ENCODE data around the gene CDC42BPA. TPM values are rescaled to one million over a fixed set of nuclear protein-coding genes. Genes with fewer than 3 reads are reported as not detected.

Gene CDC42BPA
- polyA plus RNA-seq, 1 of the 3 experiments (the other 2 are of a cell fraction): 6.8 TPM

DNA sequence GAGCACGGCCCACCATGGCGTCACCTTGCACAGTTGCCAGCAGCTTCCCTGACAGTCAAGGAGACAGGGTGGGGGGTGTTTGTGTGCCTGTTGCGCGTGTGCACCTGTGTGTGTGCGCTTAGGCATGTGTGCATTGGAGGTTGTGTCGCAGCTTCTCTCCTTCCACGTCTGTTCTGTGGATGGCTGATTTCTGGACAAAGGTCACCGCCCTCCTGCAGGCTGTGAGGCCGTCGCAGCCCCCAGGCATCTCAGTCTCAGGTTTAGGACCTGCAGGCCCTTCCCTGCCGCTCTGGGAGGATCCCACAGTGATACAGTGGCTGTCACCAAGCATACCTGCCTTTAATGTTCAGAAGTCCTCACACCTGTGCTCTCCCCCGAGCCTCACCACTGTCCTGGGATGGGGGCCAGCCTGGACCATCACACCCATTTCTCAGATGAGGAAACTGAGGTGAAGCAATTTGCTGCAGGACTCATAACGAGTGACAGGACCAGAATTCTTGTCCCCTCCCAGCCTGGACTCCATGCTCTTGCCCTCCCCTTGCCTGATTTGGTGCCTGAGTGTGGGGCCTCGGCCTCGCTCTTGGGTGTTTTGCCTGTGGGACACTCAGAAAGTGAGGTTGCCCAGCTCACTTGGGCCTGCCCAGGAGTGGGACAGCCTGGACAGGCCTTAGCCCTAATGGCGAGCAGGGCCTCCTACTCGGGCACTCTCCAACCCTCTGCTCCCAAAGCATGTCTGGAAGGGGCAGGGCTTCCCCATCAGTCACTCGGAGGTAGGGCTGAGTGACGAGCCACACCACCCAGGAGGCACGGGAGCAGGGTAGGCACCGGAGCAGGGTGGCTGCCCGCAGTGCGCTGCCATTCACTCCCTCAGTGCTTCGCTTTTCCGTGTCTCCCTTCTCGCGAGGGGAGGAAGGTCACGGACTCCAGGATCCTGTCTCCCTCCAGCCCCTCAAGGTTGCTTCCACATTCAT is 355.6 kb downstream of the CDC42BPA start:
- ChIA-PET CTCF (no interaction called here), POLR2A (no interaction called here)
- Histone ChIP-seq H3K9me2 (no peaks in the 10 kb centered on the region), H4K20me1 (ENCODE audit: insufficient read depth) (no peaks in the 10 kb centered on the region), H3K4me2 (no peak overlapping the region), H3K4me3 (ENCODE audit: low read depth in 2 of 2, low read length in 1 of 2) (no peak overlapping the region), H2AFZ (ENCODE audit: low read depth) (no peak overlapping the region), H3K27ac (ENCODE audit: low read depth in 2 of 2, low read length in 1 of 2) (no peak overlapping the region), H3F3A (replicated peaks; ENCODE audit: insufficient read depth) (no peaks in the 10 kb centered on the region), H3K36me3 (replicated peaks in 1 of 2; ENCODE audit: control insufficient read depth in 1 of 2, insufficient read depth in 2 of 2, low read length in 1 of 2) (no peaks in the 10 kb centered on the region), H3K9ac (no peak overlapping the region), H3K27me3 (ENCODE audit: insufficient read depth) (no peaks in the 10 kb centered on the region), H3K79me2 (ENCODE audit: insufficient read depth) (no peaks in the 10 kb centered on the region), H3K4me1 (ENCODE audit: control insufficient read depth in 1 of 2, insufficient read depth in 2 of 2, low read depth in 1 of 2, low read length in 1 of 2) (no peaks in the 10 kb centered on the region), H3K9me3 (no peaks in the 10 kb centered on the region)
- TF ChIP-seq JUND (IDR thresholded peaks at IDR 0.05) (no peak), POLR2AphosphoS5 (IDR thresholded peaks at IDR 0.05; ENCODE audit: low read depth, low read length) (no peak), FOXJ3 (CRISPR knock-in tag; IDR thresholded peaks at IDR 0.05) (no peak), NRF1 (IDR thresholded peaks at IDR 0.05; ENCODE audit: low read depth, low read length) (no peak), MEF2A (IDR thresholded peaks at IDR 0.05; ENCODE audit: borderline replicate concordance, low read depth) (no peak)
- TF ChIP-seq, protein P1, sequence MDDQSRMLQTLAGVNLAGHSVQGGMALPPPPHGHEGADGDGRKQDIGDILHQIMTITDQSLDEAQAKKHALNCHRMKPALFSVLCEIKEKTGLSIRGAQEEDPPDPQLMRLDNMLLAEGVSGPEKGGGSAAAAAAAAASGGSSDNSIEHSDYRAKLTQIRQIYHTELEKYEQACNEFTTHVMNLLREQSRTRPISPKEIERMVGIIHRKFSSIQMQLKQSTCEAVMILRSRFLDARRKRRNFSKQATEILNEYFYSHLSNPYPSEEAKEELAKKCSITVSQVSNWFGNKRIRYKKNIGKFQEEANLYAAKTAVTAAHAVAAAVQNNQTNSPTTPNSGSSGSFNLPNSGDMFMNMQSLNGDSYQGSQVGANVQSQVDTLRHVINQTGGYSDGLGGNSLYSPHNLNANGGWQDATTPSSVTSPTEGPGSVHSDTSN (IDR thresholded peaks at IDR 0.05): no peak
- 92% methylated on average over 25 of the region's 28 CpGs for WGBS (ENCODE audit: low lambda C conversion rate)
- no peak for DNase-seq

DNA sequence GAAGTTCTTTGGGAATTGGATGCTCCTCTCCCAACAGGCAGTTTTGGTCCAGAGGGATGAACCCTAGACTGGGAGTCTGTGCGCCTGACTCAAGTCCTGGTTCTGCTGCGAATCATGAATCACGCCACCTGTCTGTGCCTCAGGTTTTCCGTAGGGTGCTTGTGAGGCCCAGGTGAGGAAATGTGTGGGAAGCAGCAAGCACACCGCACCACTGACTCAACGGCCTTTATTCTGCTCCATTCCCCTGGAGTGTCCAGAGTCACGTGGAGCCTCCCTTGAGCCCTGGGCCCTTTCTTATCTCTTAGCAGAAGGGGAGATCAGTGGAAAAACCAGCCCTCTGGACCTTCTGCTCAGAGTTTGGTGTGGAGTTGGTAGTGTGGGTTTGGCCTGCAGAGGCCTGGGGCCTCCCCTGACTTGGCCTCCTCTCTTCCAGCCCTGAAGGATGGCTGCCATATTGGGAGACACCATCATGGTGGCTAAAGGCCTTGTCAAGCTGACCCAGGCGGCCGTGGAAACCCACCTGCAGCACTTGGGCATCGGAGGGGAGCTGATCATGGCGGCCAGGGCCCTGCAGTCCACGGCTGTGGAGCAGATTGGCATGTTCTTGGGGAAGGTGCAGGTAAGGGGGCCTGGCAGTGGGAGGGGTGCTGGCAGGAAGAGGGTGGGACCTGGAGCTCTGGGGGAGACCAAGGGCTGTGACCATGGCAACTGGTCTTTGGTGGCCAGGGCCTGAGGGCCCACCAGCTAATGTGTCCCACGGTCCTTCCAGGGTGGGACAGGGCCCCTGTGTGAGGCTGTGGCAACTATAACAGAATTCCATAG is 357.1 kb downstream of the CDC42BPA start:
- no peaks in the 10 kb centered on the region for H3K9me2 ChIP-seq

More for the DNA sequence above, 357.1 kb downstream of the CDC42BPA start:
- no peak for DNase-seq
- ChIA-PET POLR2A (no interaction called here), CTCF (no interaction called here)
- no peaks in the 10 kb centered on the region for H3K4me1 ChIP-seq (ENCODE audit: control insufficient read depth in 1 of 2, insufficient read depth in 2 of 2, low read depth in 1 of 2, low read length in 1 of 2)
- no peaks in the 10 kb centered on the region for H3K79me2 ChIP-seq (ENCODE audit: insufficient read depth)
- H3K9me3 ChIP-seq: no peaks in the 10 kb centered on the region
- H3K4me2 ChIP-seq: no peak overlapping the region
- 96% methylated on average over 9 of the region's 13 CpGs for WGBS (ENCODE audit: low lambda C conversion rate)
- TF ChIP-seq POLR2AphosphoS5 (IDR thresholded peaks at IDR 0.05; ENCODE audit: low read depth, low read length): no peak
- TF ChIP-seq, protein P2, sequence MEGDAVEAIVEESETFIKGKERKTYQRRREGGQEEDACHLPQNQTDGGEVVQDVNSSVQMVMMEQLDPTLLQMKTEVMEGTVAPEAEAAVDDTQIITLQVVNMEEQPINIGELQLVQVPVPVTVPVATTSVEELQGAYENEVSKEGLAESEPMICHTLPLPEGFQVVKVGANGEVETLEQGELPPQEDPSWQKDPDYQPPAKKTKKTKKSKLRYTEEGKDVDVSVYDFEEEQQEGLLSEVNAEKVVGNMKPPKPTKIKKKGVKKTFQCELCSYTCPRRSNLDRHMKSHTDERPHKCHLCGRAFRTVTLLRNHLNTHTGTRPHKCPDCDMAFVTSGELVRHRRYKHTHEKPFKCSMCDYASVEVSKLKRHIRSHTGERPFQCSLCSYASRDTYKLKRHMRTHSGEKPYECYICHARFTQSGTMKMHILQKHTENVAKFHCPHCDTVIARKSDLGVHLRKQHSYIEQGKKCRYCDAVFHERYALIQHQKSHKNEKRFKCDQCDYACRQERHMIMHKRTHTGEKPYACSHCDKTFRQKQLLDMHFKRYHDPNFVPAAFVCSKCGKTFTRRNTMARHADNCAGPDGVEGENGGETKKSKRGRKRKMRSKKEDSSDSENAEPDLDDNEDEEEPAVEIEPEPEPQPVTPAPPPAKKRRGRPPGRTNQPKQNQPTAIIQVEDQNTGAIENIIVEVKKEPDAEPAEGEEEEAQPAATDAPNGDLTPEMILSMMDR (IDR thresholded peaks at IDR 0.05): no peak
- H3K4me3 ChIP-seq (ENCODE audit: low read depth in 2 of 2, low read length in 1 of 2): no peak overlapping the region
- H3K36me3 ChIP-seq (replicated peaks in 1 of 2; ENCODE audit: control insufficient read depth in 1 of 2, insufficient read depth in 2 of 2, low read length in 1 of 2): no peaks in the 10 kb centered on the region
- no peak overlapping the region for H3K9ac ChIP-seq
- H2AFZ ChIP-seq (ENCODE audit: low read depth): no peak overlapping the region
- H3F3A ChIP-seq (replicated peaks; ENCODE audit: insufficient read depth): no peaks in the 10 kb centered on the region
- H4K20me1 ChIP-seq (ENCODE audit: insufficient read depth): no peaks in the 10 kb centered on the region
- no peak overlapping the region for H3K27ac ChIP-seq (ENCODE audit: low read depth in 2 of 2, low read length in 1 of 2)
- H3K27me3 ChIP-seq (ENCODE audit: insufficient read depth): no peaks in the 10 kb centered on the region
